ENCODE measurements around the gene MATCAP1. TPM values are rescaled to one million over a fixed set of nuclear protein-coding genes. Genes with fewer than 3 reads are reported as not detected.

MATCAP1 gene
- total and polyA plus RNA-seq, 2 of the 8 experiments (the other 6 are each of a cell fraction or from before 2014, with no cell fraction given) = 22.9 to 27.5 TPM

DNA sequence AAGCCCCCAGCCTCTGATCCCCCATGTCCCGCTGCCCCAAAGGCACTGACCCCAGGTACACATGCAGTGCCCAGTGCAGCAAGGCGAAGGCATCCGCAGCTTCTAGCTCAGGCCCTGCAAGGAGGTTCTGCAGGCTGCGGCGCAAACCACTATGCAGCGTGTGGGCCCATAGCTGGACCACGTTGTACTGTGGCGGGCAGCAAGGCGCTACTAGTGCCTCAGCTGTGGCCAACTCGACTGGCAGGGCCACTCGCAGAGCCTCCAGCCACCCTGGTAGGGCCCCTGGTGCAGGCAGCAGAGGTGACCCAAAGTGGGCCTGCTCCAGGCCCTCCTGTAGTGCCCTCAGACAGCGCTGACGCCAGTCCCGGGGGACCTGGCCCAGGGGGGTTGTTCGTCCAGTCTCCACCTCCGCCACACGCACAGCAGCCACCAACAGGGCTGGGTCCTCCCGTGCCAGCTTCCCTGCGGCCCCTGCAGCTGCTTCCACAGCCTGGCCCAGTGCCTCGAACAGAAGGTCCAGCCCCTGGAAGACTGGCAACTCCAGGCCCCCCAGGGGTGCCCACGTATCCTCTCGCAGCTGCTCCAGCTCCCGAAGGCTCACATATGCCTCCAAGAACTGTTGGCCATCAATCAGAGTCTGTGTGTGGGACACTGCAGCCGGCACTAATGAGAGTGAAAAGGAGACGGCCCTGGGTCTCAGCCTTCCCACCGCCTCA, 3.6 kb upstream of the MATCAP1 start:
- Histone ChIP-seq H2BK120ac (replicated peaks; ENCODE audit: low read depth, low read length) (no peak overlapping the region), H3K27ac (ENCODE audit: low read depth, low read length) (no peak overlapping the region), H3K79me2 (ENCODE audit: control insufficient read depth in 1 of 2, insufficient read depth in 2 of 2, low read length in 2 of 2) (peaks cover under 1 to 7% of the 10 kb centered on the region in 2 experiments), H3K23ac (ENCODE audit: insufficient read length) (no peak overlapping the region), H2BK15ac (ENCODE audit: low read length) (no peak overlapping the region), H3K9me3 (ENCODE audit: insufficient read depth in 2 of 2, low read depth in 1 of 2, low read length in 1 of 2) (no peaks in the 10 kb centered on the region), H3K14ac (ENCODE audit: insufficient read length) (no peak overlapping the region), H3K18ac (ENCODE audit: extremely low read depth, low read length) (no peak overlapping the region), H3K56ac (replicated peaks; ENCODE audit: insufficient read length, low read depth, low read length) (no peak overlapping the region), H3K4ac (replicated peaks; ENCODE audit: insufficient read length, low read depth, low read length) (peak overlapping the region; percentile 69), H2BK5ac (ENCODE audit: low read depth, low read length) (no peak overlapping the region), H2AFZ (ENCODE audit: low read length) (no peak overlapping the region), H4K91ac (replicated peaks; ENCODE audit: insufficient read length, low read length) (no peak overlapping the region), H3K79me1 (ENCODE audit: low read depth, low read length) (peaks cover under 1% of the 10 kb centered on the region; the same call in 1 of the 2 replicates), H4K20me1 (replicated peaks in 1 of 2; ENCODE audit: control insufficient read depth in 1 of 2, insufficient read depth in 2 of 2, low read length in 2 of 2) (peaks cover 2 to 17% of the 10 kb centered on the region in 2 experiments), H3K23me2 (ENCODE audit: low read depth, low read length) (peaks cover 13% of the 10 kb centered on the region; the same call in 1 of the 2 replicates), H3K4me3 (ENCODE audit: extremely low read depth in 1 of 4, insufficient read depth in 2 of 4, low read depth in 3 of 4, low read length in 4 of 4) (no peak overlapping the region), H2AK5ac (ENCODE audit: low read depth, low read length) (no peak overlapping the region), H4K8ac (ENCODE audit: extremely low read depth, insufficient read depth, low read length) (no peak overlapping the region; the same call in 1 of the 2 replicates), H3K4me1 (replicated peaks in 1 of 4; ENCODE audit: control insufficient read depth in 3 of 4, insufficient read depth in 4 of 4, low read length in 3 of 4) (peaks cover 0 to 17% (median 10%) of the 10 kb centered on the region in 4 experiments; a peak in 6 of 7 replicates), H2BK12ac (ENCODE audit: low read depth, low read length) (no peak overlapping the region), H4K5ac (ENCODE audit: insufficient read length, low read depth, low read length) (no peak overlapping the region), H3K4me2 (ENCODE audit: insufficient read depth in 1 of 2, low read depth in 2 of 2, low read length in 2 of 2) (no peak overlapping the region), H3K27me3 (replicated peaks in 1 of 4; ENCODE audit: control insufficient read depth in 3 of 4, extremely low read depth in 1 of 4, insufficient read depth in 3 of 4, low read length in 3 of 4) (peaks cover 8 to 32% (median 19%) of the 10 kb centered on the region in 4 experiments), H3K36me3 (ENCODE audit: control insufficient read depth in 2 of 4, insufficient read depth in 4 of 4, low read length in 3 of 4) (no peaks in the 10 kb centered on the region; a peak in 1 of 8 replicates), H2BK20ac (ENCODE audit: low read length) (no peak overlapping the region), H3K9ac (replicated peaks in 1 of 4; ENCODE audit: extremely low read depth in 1 of 4, low read depth in 3 of 4, low read length in 3 of 4) (no peak overlapping the region)
- TF ChIP-seq PHF8 (conservative IDR thresholded peaks at IDR 0.05; ENCODE audit: low read depth, low read length) = no peak
- no peak for TF ChIP-seq KDM5A (IDR thresholded peaks at IDR 0.05; ENCODE audit: low read length)
- no peak for TF ChIP-seq BACH1 (IDR thresholded peaks at IDR 0.05; ENCODE audit: low read length)
- TF ChIP-seq JUND (IDR thresholded peaks at IDR 0.05; ENCODE audit: low read length) = no peak
- 91% methylated on average over 24 of the region's 26 CpGs; no CpG with 5 or more reads in 1 of the 2 experiments for WGBS, 2 experiments (ENCODE audit: extremely low coverage in 1 of 2, insufficient coverage in 1 of 2, insufficient read length in 1 of 2, insufficient replicate concordance in 2 of 2, low coverage in 1 of 2, low lambda C conversion rate in 2 of 2, missing lambda C conversion rate in 1 of 2)
- ChIA-PET CTCF (ENCODE audit: partially characterized antibody) (interaction anchor here (0.6 to 9.3 kb wide), 9 partner anchors 12 to 756 kb away, joined by 3 to 151 read pairs (median 3); partner anchors contain the start of genes ELMO3, FBXL8, HSF4 and LCAT), POLR2A (ENCODE audit: partially characterized antibody) (interaction anchor here (0.5 to 1.6 kb wide), 4 partner anchors 11 to 235 kb away, joined by 3 to 8 read pairs (median 4); no protein-coding TSS in a partner anchor)
- FAIRE-seq (no peak), DNase-seq (ENCODE audit: low read depth in 1 of 2, low spot score in 2 of 2) (no peak)
